Adrenal gland (tissue), 12 donors: ENCODE results near the gene TENT5C. TPM values are rescaled to one million over a fixed set of nuclear protein-coding genes. Genes with fewer than 3 reads are reported as not detected.

Source experiments
- DNase-seq, 7 donors: peaks; one replicate each; pipeline ENCODE4 v3.0.0-alpha.2; 2019 to 2020
- H3K27ac ChIP-seq, 5 donors: fragments of 200-600 bp; sonication (generic) in 4 of 5; 1 replicate in 3 of 5; 2 replicates in 2 of 5; pipeline versions ENCODE4 v1.5.1 to v1.8.0; 2016 to 2020; ENCODE audit warnings: mild to moderate bottlenecking in 1 of 5
- H3K27me3 ChIP-seq: fragments of 200-600 bp; 2 replicates; pipeline ENCODE4 v1.8.0; 2021
- H3K36me3 ChIP-seq, 2 donors: fragments of 200-600 bp; replicated peaks in 1 of 2; 1 replicate in 1 of 2; 2 replicates in 1 of 2; pipeline versions ENCODE4 v1.5.1 to v1.8.0; 2018 to 2022
- H3K4me1 ChIP-seq, 2 donors: fragments of 200-600 bp; replicated peaks in 1 of 2; 1 replicate in 1 of 2; 2 replicates in 1 of 2; pipeline versions ENCODE4 v1.5.1 to v1.8.0; 2018 to 2021
- H3K4me3 ChIP-seq, 4 donors: fragments of 200-600 bp; sonication (generic) in 3 of 4; one replicate each; pipeline ENCODE4 v1.5.1; 2016 to 2018
- H3K9me3 ChIP-seq, 3 donors: fragments of 200-600 bp; sonication (generic) in 1 of 3; replicated peaks in 1 of 3; 1 replicate in 2 of 3; 2 replicates in 1 of 3; pipeline versions ENCODE4 v1.5.1 to v1.8.0; 2016 to 2021
- POLR2A ChIP-seq, 2 donors: fragments of 450-650 bp; IDR thresholded peaks; one replicate each; pipeline ENCODE4 v1.6.1; 2017; ENCODE audit warnings: antibody characterized with exemption in 2 of 2, mild to moderate bottlenecking in 2 of 2, moderate library complexity in 1 of 2
- WGBS, 4 donors: extraction: QIAGEN DNeasy Blood & Tissue Kit in 2 of 4; methylation state at CpG; one replicate each; pipeline versions ENCODE4 v1.1.5 to v1.1.7; 2013 to 2017; 5-methylcytosine and 5-hydroxymethylcytosine counted together
- intact Hi-C, 2 donors: fragments of 100-400 bp; cut with DNase I; formaldehyde crosslinking; loops; one replicate each; pipeline versions ENCODE4 v1.14.1 to v1.15.0; 2022 to 2023
- polyA plus RNA-seq, 3 donors: library from polyadenylated mRNA; stranded (reverse); fragments of 200-250 nt in 2 of 3; fragments of 350-450 nt in 1 of 3; fragmentation: Illumina TruSeq in 1 of 3; extraction: RNeasy Lipid Tissue Mini Kit (QIAGEN cat#74804) in 1 of 3; gene quantifications; one replicate each; pipeline ENCODE4 v1.2.3, GENCODE V29; 2013 to 2014
- total RNA-seq, 9 donors: library from RNA; depleted of rRNA in 4 of 9; stranded (reverse); fragments of >200 nt in 4 of 9; fragments of 120-200 nt in 1 of 9; fragmentation: NEBNext Ultra II Directional in 1 of 9; extraction: Animal tissue kit (Norgen Biotek cat#: 25700) in 1 of 9; gene quantifications; one replicate each; pipeline versions ENCODE4 v1.1.0 to v1.2.4, GENCODE V29; 2013 to 2023
- TF ChIP-seq, protein P1 (sequence below), 6 experiments: fragments of 450-650 bp in 4 of 6; fragments of 200-600 bp in 2 of 6; sonication (generic) in 1 of 6; IDR thresholded peaks; 1 replicate in 5 of 6; 2 replicates in 1 of 6; pipeline versions ENCODE4 v1.5.1 to v1.8.0; 2016 to 2021; ENCODE audit warnings: antibody characterized with exemption in 6 of 6, mild to moderate bottlenecking in 2 of 6, moderate library complexity in 1 of 6
- donor health status: healthy with polysubstance abuse.
- donor health status: Bipolar disorder and iron deficiency.
- donor health status: DM: yes; HTN: yes; CAD: no.
- donor health status: DM: no; HTN: no; CAD: no.
- donor health status: DM: no; HTN: no; CAD: no.
- donor health status: DM: yes; HTN: yes; CAD: no.

The TENT5C gene
- total and polyA plus RNA-seq, 12 donors: 0.54 to 8.5 (median 2.0) TPM

GRCh38 chr1:117656202-117656641 is 50.4 kb downstream of the TENT5C start:
- Histone ChIP-seq H3K36me3 (no peaks in the 10 kb centered on the region), H3K27me3 (no peaks in the 10 kb centered on the region), H3K4me1 (no peaks in the 10 kb centered on the region), H3K4me3 (no peak overlapping the region), H3K27ac (no peak overlapping the region), H3K9me3 (no peaks in the 10 kb centered on the region)
- no peak for DNase-seq
- TF ChIP-seq, protein P1, sequence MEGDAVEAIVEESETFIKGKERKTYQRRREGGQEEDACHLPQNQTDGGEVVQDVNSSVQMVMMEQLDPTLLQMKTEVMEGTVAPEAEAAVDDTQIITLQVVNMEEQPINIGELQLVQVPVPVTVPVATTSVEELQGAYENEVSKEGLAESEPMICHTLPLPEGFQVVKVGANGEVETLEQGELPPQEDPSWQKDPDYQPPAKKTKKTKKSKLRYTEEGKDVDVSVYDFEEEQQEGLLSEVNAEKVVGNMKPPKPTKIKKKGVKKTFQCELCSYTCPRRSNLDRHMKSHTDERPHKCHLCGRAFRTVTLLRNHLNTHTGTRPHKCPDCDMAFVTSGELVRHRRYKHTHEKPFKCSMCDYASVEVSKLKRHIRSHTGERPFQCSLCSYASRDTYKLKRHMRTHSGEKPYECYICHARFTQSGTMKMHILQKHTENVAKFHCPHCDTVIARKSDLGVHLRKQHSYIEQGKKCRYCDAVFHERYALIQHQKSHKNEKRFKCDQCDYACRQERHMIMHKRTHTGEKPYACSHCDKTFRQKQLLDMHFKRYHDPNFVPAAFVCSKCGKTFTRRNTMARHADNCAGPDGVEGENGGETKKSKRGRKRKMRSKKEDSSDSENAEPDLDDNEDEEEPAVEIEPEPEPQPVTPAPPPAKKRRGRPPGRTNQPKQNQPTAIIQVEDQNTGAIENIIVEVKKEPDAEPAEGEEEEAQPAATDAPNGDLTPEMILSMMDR (IDR thresholded peaks at IDR 0.05): no peak
- TF ChIP-seq POLR2A (IDR thresholded peaks at IDR 0.05): no peak
- intact Hi-C loops: no loop called here
- WGBS, 4 donors: 88 to 90% (median 88%) methylated on average over 10 of the region's 10 CpGs

GRCh38 chr1:117657031-117657430 is 51.2 kb downstream of the TENT5C start:
- peak in 3 of 7 donors; percentile 24 to 46 (median 46) for DNase-seq
- Histone ChIP-seq H3K4me1 (no peaks in the 10 kb centered on the region), H3K36me3 (no peaks in the 10 kb centered on the region), H3K4me3 (no peak overlapping the region), H3K9me3 (no peaks in the 10 kb centered on the region), H3K27me3 (no peaks in the 10 kb centered on the region), H3K27ac (no peak overlapping the region)
- intact Hi-C loops: no loop called here
- WGBS, 4 donors: 37 to 64% (median 43%) methylated on average over 3 of the region's 3 CpGs
- no peak for TF ChIP-seq POLR2A (IDR thresholded peaks at IDR 0.05)
- TF ChIP-seq, protein P1 (IDR thresholded peaks at IDR 0.05): no peak

DNA sequence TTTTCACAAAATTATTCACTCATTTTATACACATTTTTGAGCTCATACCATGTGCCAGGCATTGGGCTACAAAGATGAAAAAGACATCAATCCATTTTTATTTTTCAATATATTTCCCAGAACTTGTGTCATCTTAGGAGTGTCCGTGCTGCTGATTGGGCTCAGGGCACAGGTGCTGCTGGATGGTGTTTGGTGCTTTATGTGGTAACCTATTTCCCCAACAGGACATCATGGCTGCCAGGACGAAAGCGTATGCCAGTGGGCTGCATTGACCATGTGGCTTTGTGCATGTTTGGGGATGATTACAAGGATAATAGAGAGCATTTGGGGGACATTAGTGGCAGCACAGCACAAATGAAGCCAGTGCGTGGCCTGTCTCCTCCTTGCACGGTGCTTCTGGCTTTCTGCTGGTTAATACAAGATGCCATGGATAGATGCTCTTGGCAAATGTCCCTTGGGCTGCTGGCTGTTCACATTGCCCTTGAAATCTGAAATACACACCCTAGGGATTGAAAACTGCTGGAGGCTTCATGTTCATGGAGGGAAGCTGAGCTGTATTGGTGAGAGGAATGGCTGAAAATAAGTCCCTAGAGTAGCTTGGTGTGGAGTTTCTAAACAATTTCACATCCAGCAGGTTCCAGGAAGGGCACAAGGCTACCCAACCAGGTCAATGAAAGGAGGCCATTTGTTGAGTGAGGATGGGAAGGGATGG is 52.3 kb downstream of the TENT5C start:
- intact Hi-C loops: no loop called here
- Histone ChIP-seq H3K4me1 (no peaks in the 10 kb centered on the region), H3K27ac (no peak overlapping the region), H3K36me3 (no peaks in the 10 kb centered on the region), H3K9me3 (no peaks in the 10 kb centered on the region), H3K4me3 (no peak overlapping the region), H3K27me3 (no peaks in the 10 kb centered on the region)
- no peak for TF ChIP-seq POLR2A (IDR thresholded peaks at IDR 0.05)
- TF ChIP-seq, protein P1 (IDR thresholded peaks at IDR 0.05): no peak
- DNase-seq: no peak
- 86 to 95% (median 91%) methylated on average over 5 of the region's 5 CpGs for WGBS, 4 donors

DNA sequence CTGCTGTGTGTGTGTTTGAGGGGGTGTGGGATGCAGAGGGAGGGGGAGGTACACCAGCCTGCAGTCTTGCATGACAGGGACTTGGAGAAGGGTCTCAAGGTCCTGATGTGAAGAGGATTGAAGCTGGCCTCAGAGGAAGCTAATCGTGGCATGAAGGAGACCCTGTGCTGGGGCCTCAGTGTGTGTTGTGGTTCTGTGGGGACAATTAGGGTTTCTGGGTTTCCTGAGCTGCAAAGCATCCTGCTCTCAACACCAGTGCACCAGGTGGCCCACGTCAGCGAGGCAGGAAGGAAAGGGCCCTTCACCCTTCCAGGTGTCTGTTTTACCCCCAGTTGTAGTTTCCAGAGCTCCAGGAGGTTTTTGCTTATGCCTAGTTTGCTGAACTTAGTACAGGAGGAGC is 52.8 kb downstream of the TENT5C start:
- H3K4me3 ChIP-seq: no peak overlapping the region
- intact Hi-C loops: no loop called here
- no peaks in the 10 kb centered on the region for H3K27me3 ChIP-seq
- H3K36me3 ChIP-seq: no peaks in the 10 kb centered on the region
- no peak for TF ChIP-seq POLR2A (IDR thresholded peaks at IDR 0.05)
- TF ChIP-seq, protein P1 (IDR thresholded peaks at IDR 0.05): no peak
- 62 to 77% (median 70%) methylated on average over 1 to 3 of the region's 3 CpGs for WGBS, 4 donors
- DNase-seq: no peak
- H3K9me3 ChIP-seq: no peaks in the 10 kb centered on the region
- H3K27ac ChIP-seq: no peak overlapping the region
- H3K4me1 ChIP-seq: no peaks in the 10 kb centered on the region
